Activated T-cell treated with anti-CD3 and anti-CD28 coated beads, Interleukin-2, amount 50 U/mL, for 24 hours (primary cell): ENCODE results near the gene DYNC1LI2.
"Not testable (repeated sequence)": the region's sequence is repeated elsewhere in the genome, so short reads cannot be mapped to it uniquely, and the experiment has no call there.

ENCODE experiments used
- DNase-seq: peaks from one replicate; pipeline ENCODE4 v3.0.0-alpha.2; 2020
- H3K27ac Mint-ChIP-seq: 2 replicates; pipeline ENCODE4 v1.8.0; 2020; ENCODE audit warnings: mild to moderate bottlenecking, mixed read lengths
- H3K27me3 Mint-ChIP-seq: 2 replicates; pipeline ENCODE4 v1.8.0; 2020; ENCODE audit warnings: mixed read lengths
- H3K36me3 Mint-ChIP-seq: 2 replicates; pipeline ENCODE4 v1.8.0; 2020; ENCODE audit warnings: low read depth, mixed read lengths
- H3K4me1 Mint-ChIP-seq: 2 replicates; pipeline ENCODE4 v1.8.0; 2020; ENCODE audit warnings: low read depth, mixed read lengths
- H3K4me3 Mint-ChIP-seq: 2 replicates; pipeline ENCODE4 v1.8.0; 2020; ENCODE audit warnings: mild to moderate bottlenecking, moderate library complexity, mixed read lengths
- H3K9me3 Mint-ChIP-seq: 2 replicates; pipeline ENCODE4 v1.8.0; 2020; ENCODE audit warnings: mixed read lengths

Gene DYNC1LI2

GRCh38 chr16:66751303-66751991 is at the start of gene DYNC1LI2:
Gene DYNC1LI2, minus strand, starts transcription at chr16:66751609. Its CDS starts 18 bp downstream, at chr16:66751591.
- Mint-ChIP-seq H3K4me3 (peak within 1 kb of the TSS; percentile 86), H3K4me1 (peaks cover 43% of the 10 kb centered on the region), H3K27ac (peak within 1 kb of the TSS; percentile 90), H3K9me3 (no peaks in the 10 kb centered on the region), H3K36me3 (peaks cover 40% of the 10 kb centered on the region), H3K27me3 (peaks cover 10% of the 10 kb centered on the region)
- peak; percentile 92 for DNase-seq

- DNase-seq, result no peak
- peaks cover 56% of the 10 kb centered on the region for H3K36me3 Mint-ChIP-seq
- no peak overlapping the region for H3K27ac Mint-ChIP-seq
These were observed 49.4 kb upstream of the DYNC1LI2 start for GRCh38 chr16:66800856-66801255.

DNA sequence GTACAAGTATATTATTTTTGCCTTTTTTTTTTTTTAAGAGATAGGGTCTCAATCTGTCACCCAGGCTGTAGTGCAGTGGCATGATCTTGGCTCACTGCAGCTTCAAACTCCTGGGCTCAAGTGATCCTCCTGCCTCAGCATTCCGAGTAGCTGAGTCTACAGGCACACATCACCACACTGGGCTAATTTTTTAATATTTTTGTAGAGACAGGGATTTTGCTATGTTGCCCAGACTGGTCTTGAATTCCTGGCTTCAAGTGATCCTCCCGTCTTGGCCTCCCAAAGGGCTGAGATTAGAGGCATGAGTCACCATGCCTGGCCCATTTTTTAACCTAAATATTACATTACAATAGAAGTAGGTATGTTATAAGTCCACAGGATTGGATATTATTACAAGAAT is 46.8 kb upstream of the DYNC1LI2 start:
- Mint-ChIP-seq H3K9me3 (no peaks in the 10 kb centered on the region), H3K4me1 (no peaks in the 10 kb centered on the region), H3K36me3 (peaks cover 29% of the 10 kb centered on the region), H3K27ac (no peak overlapping the region), H3K27me3 (no peaks in the 10 kb centered on the region), H3K4me3 (no peak overlapping the region)
- no peak for DNase-seq

More at GRCh38 chr16:66800856-66801255, 49.4 kb upstream of the DYNC1LI2 start:
- no peaks in the 10 kb centered on the region for H3K27me3 Mint-ChIP-seq
- no peaks in the 10 kb centered on the region for H3K9me3 Mint-ChIP-seq
- H3K4me3 Mint-ChIP-seq, result no peak overlapping the region
- no peaks in the 10 kb centered on the region for H3K4me1 Mint-ChIP-seq

GRCh38 chr16:66793984-66794383 is 42.6 kb upstream of the DYNC1LI2 start:
- not testable (repeated sequence) for H3K9me3 Mint-ChIP-seq, DNase-seq, H3K36me3 Mint-ChIP-seq, H3K27me3 Mint-ChIP-seq, H3K4me1 Mint-ChIP-seq, H3K4me3 Mint-ChIP-seq, H3K27ac Mint-ChIP-seq

DNA sequence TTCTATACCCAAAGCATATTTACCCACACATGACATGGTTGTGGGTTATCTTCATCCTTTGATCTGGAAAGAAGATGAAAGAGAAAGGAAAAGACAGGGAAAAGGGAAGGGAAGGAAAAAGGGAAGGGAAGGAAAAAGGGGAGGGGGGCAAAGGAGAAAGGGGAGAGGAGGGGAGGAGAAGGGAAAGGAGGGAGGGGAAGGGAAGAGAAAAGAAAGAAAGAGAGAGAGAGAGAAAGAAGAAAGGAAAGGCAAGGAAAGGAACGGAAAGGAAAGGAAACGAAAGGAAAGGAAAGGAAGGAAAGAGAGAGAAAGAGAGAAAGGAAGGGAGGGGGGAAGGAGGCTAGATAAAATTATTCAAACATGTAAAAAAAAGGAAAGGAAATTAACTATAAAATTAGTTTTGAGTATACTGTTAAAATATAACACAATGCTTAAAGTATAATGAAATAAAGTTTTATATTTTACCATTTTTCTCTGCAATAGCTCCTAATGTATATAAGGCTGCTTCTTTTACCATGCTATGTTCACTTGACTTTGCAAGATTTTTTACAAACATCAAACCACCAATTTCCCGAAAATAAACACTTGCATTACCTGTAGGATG is 38.8 kb upstream of the DYNC1LI2 start:
- Mint-ChIP-seq H3K27ac (no peak overlapping the region), H3K4me1 (no peaks in the 10 kb centered on the region), H3K36me3 (no peaks in the 10 kb centered on the region), H3K27me3 (no peaks in the 10 kb centered on the region), H3K4me3 (no peak overlapping the region), H3K9me3 (no peaks in the 10 kb centered on the region)
- no peak for DNase-seq

- Mint-ChIP-seq H3K4me1 (no peaks in the 10 kb centered on the region), H3K27ac (no peak overlapping the region), H3K27me3 (no peaks in the 10 kb centered on the region), H3K4me3 (no peak overlapping the region), H3K36me3 (no peaks in the 10 kb centered on the region), H3K9me3 (no peaks in the 10 kb centered on the region)
- no peak for DNase-seq
These were observed 36.0 kb upstream of the DYNC1LI2 start for GRCh38 chr16:66787427-66787826.

GRCh38 chr16:66786551-66786950 is 35.1 kb upstream of the DYNC1LI2 start:
- H3K4me3 Mint-ChIP-seq, result no peak overlapping the region
- no peaks in the 10 kb centered on the region for H3K36me3 Mint-ChIP-seq
- no peaks in the 10 kb centered on the region for H3K4me1 Mint-ChIP-seq
- H3K9me3 Mint-ChIP-seq, result no peaks in the 10 kb centered on the region
- no peak for DNase-seq
- H3K27me3 Mint-ChIP-seq, result no peaks in the 10 kb centered on the region
- H3K27ac Mint-ChIP-seq, result no peak overlapping the region

DNA sequence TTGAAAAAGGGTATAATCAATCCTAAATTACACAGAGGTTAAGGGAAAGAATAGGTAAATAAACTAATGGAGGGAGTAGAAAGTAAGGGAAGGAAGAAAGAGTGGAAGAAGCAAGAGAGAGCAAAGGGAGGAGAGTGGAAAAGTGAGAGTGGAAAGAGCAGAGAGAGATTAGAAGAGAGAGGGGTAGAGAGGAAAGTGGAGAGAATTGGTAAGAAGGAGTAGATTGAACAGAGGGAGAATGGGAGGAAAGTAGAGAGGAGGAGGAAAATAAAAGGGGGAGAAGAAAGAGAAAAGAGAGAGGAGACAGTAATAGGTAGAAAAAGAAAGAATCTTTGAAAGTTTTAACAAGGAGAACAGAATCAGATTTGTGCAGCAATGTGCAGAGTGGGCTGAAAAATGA is 25.0 kb upstream of the DYNC1LI2 start:
- Mint-ChIP-seq H3K4me3 (no peak overlapping the region), H3K4me1 (no peaks in the 10 kb centered on the region), H3K27me3 (no peaks in the 10 kb centered on the region), H3K27ac (no peak overlapping the region), H3K9me3 (no peaks in the 10 kb centered on the region), H3K36me3 (no peaks in the 10 kb centered on the region)
- no peak for DNase-seq

- DNase-seq, result no peak
- H3K4me3 Mint-ChIP-seq, result no peak overlapping the region
- no peak overlapping the region for H3K27ac Mint-ChIP-seq
- H3K27me3 Mint-ChIP-seq, result no peaks in the 10 kb centered on the region
- H3K36me3 Mint-ChIP-seq, result no peaks in the 10 kb centered on the region
- H3K9me3 Mint-ChIP-seq, result no peaks in the 10 kb centered on the region
- H3K4me1 Mint-ChIP-seq, result no peaks in the 10 kb centered on the region
These were observed 23.6 kb upstream of the DYNC1LI2 start for GRCh38 chr16:66774981-66775380.

- Mint-ChIP-seq H3K9me3 (no peaks in the 10 kb centered on the region), H3K4me1 (no peaks in the 10 kb centered on the region), H3K27me3 (peaks cover 3% of the 10 kb centered on the region), H3K36me3 (no peaks in the 10 kb centered on the region), H3K27ac (no peak overlapping the region), H3K4me3 (no peak overlapping the region)
- no peak for DNase-seq
These were observed 6.7 kb upstream of the DYNC1LI2 start for GRCh38 chr16:66758086-66758485.

- H3K27me3 Mint-ChIP-seq, result peaks cover 10% of the 10 kb centered on the region
These were observed 3.4 kb upstream of the DYNC1LI2 start for GRCh38 chr16:66754819-66755218.

DNA sequence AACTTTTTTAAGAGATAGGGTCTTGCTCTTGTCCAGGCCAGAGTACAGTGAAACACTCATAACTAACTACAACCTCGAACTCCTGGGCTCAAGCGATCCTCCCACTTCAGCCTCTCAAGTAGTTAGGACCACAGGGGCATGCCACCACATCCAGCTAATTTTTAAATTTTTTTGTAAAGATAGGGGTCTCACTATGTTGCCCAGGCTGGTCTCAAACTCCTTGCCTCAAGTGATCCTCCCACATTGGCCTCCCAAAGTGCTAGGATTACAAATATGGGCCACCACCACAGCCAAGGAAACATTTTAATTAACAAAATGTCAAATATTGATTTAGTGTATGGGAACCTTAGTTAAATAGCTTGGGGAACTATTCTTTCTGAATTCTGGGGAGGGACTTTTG is 2.8 kb upstream of the DYNC1LI2 start:
- H3K9me3 Mint-ChIP-seq, result no peaks in the 10 kb centered on the region
- no peak overlapping the region for H3K4me3 Mint-ChIP-seq
- H3K27me3 Mint-ChIP-seq, result peaks cover 10% of the 10 kb centered on the region
- H3K27ac Mint-ChIP-seq, result no peak overlapping the region
- H3K36me3 Mint-ChIP-seq, result peaks cover 14% of the 10 kb centered on the region
- H3K4me1 Mint-ChIP-seq, result peaks cover 25% of the 10 kb centered on the region
- DNase-seq, result no peak

More at GRCh38 chr16:66754819-66755218, 3.4 kb upstream of the DYNC1LI2 start:
- no peaks in the 10 kb centered on the region for H3K9me3 Mint-ChIP-seq
- peaks cover 8% of the 10 kb centered on the region for H3K36me3 Mint-ChIP-seq
- no peak overlapping the region for H3K27ac Mint-ChIP-seq
- no peak overlapping the region for H3K4me3 Mint-ChIP-seq
- H3K4me1 Mint-ChIP-seq, result peaks cover 19% of the 10 kb centered on the region
- DNase-seq, result no peak

- H3K27ac Mint-ChIP-seq, result no peak overlapping the region
- no peak overlapping the region for H3K4me3 Mint-ChIP-seq
- peaks cover 26% of the 10 kb centered on the region for H3K36me3 Mint-ChIP-seq
- H3K27me3 Mint-ChIP-seq, result peaks cover 10% of the 10 kb centered on the region
- H3K9me3 Mint-ChIP-seq, result no peaks in the 10 kb centered on the region
- DNase-seq, result no peak
- peaks cover 35% of the 10 kb centered on the region for H3K4me1 Mint-ChIP-seq
These were observed 1.5 kb upstream of the DYNC1LI2 start for GRCh38 chr16:66752958-66753357.

DNA sequence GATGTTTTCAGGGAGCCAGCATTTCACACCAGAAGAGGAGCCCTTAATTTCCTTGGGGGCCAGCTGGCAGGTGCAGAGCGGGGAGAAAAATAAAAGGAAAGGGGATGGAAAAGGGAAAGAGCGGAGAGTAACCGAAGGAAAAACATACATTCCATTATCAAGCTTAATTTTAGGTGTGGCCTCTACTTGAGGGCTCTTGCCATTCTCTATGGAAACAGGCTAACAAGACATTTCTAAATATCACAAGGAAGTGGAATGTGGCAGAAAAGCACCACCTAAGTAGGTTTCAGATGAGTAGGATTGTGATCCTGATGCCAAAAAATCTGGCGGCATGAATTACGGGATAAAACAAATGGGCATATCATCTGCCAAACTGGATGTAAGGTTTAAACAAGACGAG is 970 bp upstream of the DYNC1LI2 start:
- Mint-ChIP-seq H3K36me3 (peaks cover 31% of the 10 kb centered on the region), H3K27me3 (peaks cover 10% of the 10 kb centered on the region), H3K9me3 (no peaks in the 10 kb centered on the region), H3K4me1 (peaks cover 35% of the 10 kb centered on the region), H3K27ac (peak overlapping the region; percentile 90), H3K4me3 (peak overlapping the region; percentile 86)
- DNase-seq, result no peak

GRCh38 chr16:66751992-66752322 is 548 bp upstream of the DYNC1LI2 start:
- Mint-ChIP-seq H3K36me3 (peaks cover 35% of the 10 kb centered on the region), H3K4me1 (peaks cover 38% of the 10 kb centered on the region), H3K9me3 (no peaks in the 10 kb centered on the region), H3K27ac (peak overlapping the region; percentile 90), H3K27me3 (peaks cover 10% of the 10 kb centered on the region), H3K4me3 (peak overlapping the region; percentile 86)
- no peak for DNase-seq

DNA sequence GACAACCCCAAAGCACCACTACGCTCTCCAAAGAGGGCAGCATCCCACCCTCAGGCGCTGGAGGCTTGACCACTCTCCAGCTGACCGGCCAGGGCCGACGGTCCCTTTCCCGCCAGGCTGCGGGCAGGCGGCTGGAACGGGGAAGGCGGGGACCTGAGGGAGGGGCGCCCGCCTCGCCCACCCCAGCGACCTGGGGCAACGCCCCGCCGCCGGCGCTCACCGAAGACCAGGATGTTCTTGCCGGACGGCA is 431 bp downstream of the DYNC1LI2 start:
- Mint-ChIP-seq H3K4me1 (peaks cover 47% of the 10 kb centered on the region), H3K27ac (peak overlapping the region; percentile 84), H3K27me3 (peaks cover 9% of the 10 kb centered on the region), H3K36me3 (peaks cover 44% of the 10 kb centered on the region), H3K9me3 (no peaks in the 10 kb centered on the region), H3K4me3 (peak overlapping the region; percentile 86)
- DNase-seq, result no peak
